GM06990 (cell line): Measurements from ENCODE around the gene PALLD.

Experiments
- DNase-seq: peaks from one replicate; pipeline ENCODE4 v3.0.0-alpha.2; 2011; ENCODE audit not compliant: insufficient read length; ENCODE audit errors: extremely low read depth
- H3K27me3 ChIP-seq: replicated peaks from 2 replicates; pipeline ENCODE4 v1.6.0; 2011; ENCODE audit warnings: low read length; ENCODE audit not compliant: control insufficient read depth, insufficient read depth
- H3K36me3 ChIP-seq: 2 replicates; pipeline ENCODE4 v1.5.1; 2011; ENCODE audit warnings: low read length; ENCODE audit not compliant: control insufficient read depth, insufficient read depth
- H3K4me3 ChIP-seq: replicated peaks from 2 replicates; pipeline ENCODE4 v1.5.1; 2011; ENCODE audit warnings: low read depth, mild to moderate bottlenecking, control low read depth, low read length
- CTCF ChIP-seq: IDR thresholded peaks from 2 replicates; pipeline ENCODE4 v1.5.1; 2011; ENCODE audit warnings: low read length, control low read depth, mild to moderate bottlenecking, inconsistent platforms; ENCODE audit not compliant: insufficient read depth, poor library complexity, severe bottlenecking

Gene PALLD

GRCh38 chr4:168708108-168708507 is 211.3 kb downstream of the PALLD start:
- no peaks in the 10 kb centered on the region for H3K27me3 ChIP-seq
- H3K4me3 ChIP-seq: no peak overlapping the region
- no peak for TF ChIP-seq CTCF
- DNase-seq: no peak
- no peaks in the 10 kb centered on the region for H3K36me3 ChIP-seq

- no peaks in the 10 kb centered on the region for H3K36me3 ChIP-seq
- no peak overlapping the region for H3K4me3 ChIP-seq
- DNase-seq: no peak
- TF ChIP-seq CTCF: peak; percentile 38
- no peaks in the 10 kb centered on the region for H3K27me3 ChIP-seq
These were observed 213.6 kb downstream of the PALLD start for GRCh38 chr4:168710353-168710946.

GRCh38 chr4:168711197-168712140 is 214.6 kb downstream of the PALLD start:
- H3K27me3 ChIP-seq: no peaks in the 10 kb centered on the region
- no peak for DNase-seq
- no peak for TF ChIP-seq CTCF
- H3K4me3 ChIP-seq: no peak overlapping the region
- no peaks in the 10 kb centered on the region for H3K36me3 ChIP-seq

GRCh38 chr4:168712316-168712890 is 215.6 kb downstream of the PALLD start:
- H3K4me3 ChIP-seq: no peak overlapping the region
- no peak for TF ChIP-seq CTCF
- no peaks in the 10 kb centered on the region for H3K27me3 ChIP-seq
- DNase-seq: no peak
- no peaks in the 10 kb centered on the region for H3K36me3 ChIP-seq

- DNase-seq: no peak
- no peaks in the 10 kb centered on the region for H3K36me3 ChIP-seq
- no peak overlapping the region for H3K4me3 ChIP-seq
- TF ChIP-seq CTCF: no peak
- no peaks in the 10 kb centered on the region for H3K27me3 ChIP-seq
These were observed 216.4 kb downstream of the PALLD start for GRCh38 chr4:168713253-168713652.
